ENCODE results near the gene MICAL3.
"Not testable (repeated sequence)": the region's sequence is repeated elsewhere in the genome, so short reads cannot be mapped to it uniquely, and the experiment has no call there.

The MICAL3 gene

GRCh38 chr22:18055619-18056160 lies 31.3 kb upstream of the MICAL3 start:
- TF ChIP-seq CTCF (conservative IDR thresholded peaks at IDR 0.05; ENCODE audit: control insufficient read depth, insufficient read depth, low read depth, low read length): no peak
- DNase-seq (ENCODE audit: low read depth): no peak
- no peak overlapping the region for H3K4me3 ChIP-seq (ENCODE audit: control insufficient read depth, low read depth, low read length)

- H3K4me3 ChIP-seq (ENCODE audit: control insufficient read depth, low read depth, low read length); DNase-seq (ENCODE audit: low read depth): not testable (repeated sequence)
These were observed 29.0 kb upstream of the MICAL3 start for GRCh38 chr22:18053216-18053946.

GRCh38 chr22:18051113-18051512 lies 26.8 kb upstream of the MICAL3 start:
- DNase-seq (ENCODE audit: low read depth); H3K4me3 ChIP-seq (ENCODE audit: control insufficient read depth, low read depth, low read length): not testable (repeated sequence)

- H3K4me3 ChIP-seq (ENCODE audit: control insufficient read depth, low read depth, low read length): no peak overlapping the region
- TF ChIP-seq CTCF (conservative IDR thresholded peaks at IDR 0.05; ENCODE audit: control insufficient read depth, insufficient read depth, low read depth, low read length): no peak
- DNase-seq (ENCODE audit: low read depth): no peak
These were observed 25.7 kb upstream of the MICAL3 start for GRCh38 chr22:18050065-18050464.

GRCh38 chr22:18048441-18048898 lies 24.1 kb upstream of the MICAL3 start:
- TF ChIP-seq CTCF (conservative IDR thresholded peaks at IDR 0.05; ENCODE audit: control insufficient read depth, insufficient read depth, low read depth, low read length): no peak
- H3K4me3 ChIP-seq (ENCODE audit: control insufficient read depth, low read depth, low read length): peak overlapping the region; percentile 7
- peak; percentile 25 for DNase-seq (ENCODE audit: low read depth)

- no peak for DNase-seq (ENCODE audit: low read depth)
- no peak overlapping the region for H3K4me3 ChIP-seq (ENCODE audit: control insufficient read depth, low read depth, low read length)
- TF ChIP-seq CTCF (conservative IDR thresholded peaks at IDR 0.05; ENCODE audit: control insufficient read depth, insufficient read depth, low read depth, low read length): no peak
These were observed 23.7 kb upstream of the MICAL3 start for GRCh38 chr22:18048041-18048440.

- DNase-seq (ENCODE audit: low read depth): no peak
- TF ChIP-seq CTCF (conservative IDR thresholded peaks at IDR 0.05; ENCODE audit: control insufficient read depth, insufficient read depth, low read depth, low read length): no peak
- no peak overlapping the region for H3K4me3 ChIP-seq (ENCODE audit: control insufficient read depth, low read depth, low read length)
These were observed 21.4 kb upstream of the MICAL3 start for GRCh38 chr22:18045794-18046193.

Data from fibroblast of mammary gland (primary cell).